Activated naive CD4-positive, alpha-beta T cell treated with anti-CD3 and anti-CD28 coated beads, Interleukin-2, amount 50 U/mL, for 72 hours (primary cell): ENCODE data around the gene METAP1D. TPM values are rescaled to one million over a fixed set of nuclear protein-coding genes. Genes with fewer than 3 reads are reported as not detected.
A peak's percentile ranks its signal among the peaks of the same experiment; 100 is the strongest.

ENCODE experiments used
- ATAC-seq, 2 donors: fragments of 150-1000 bp; cut with Tn5 transposase; 2 replicates each; pipeline ENCODE4 v1.10.0; 2021; ENCODE audit warnings: mild to moderate bottlenecking in 2 of 2, moderate library complexity in 2 of 2
- DNase-seq, 2 donors: peaks; one replicate each; pipeline ENCODE4 v3.0.0; 2021 to 2022; ENCODE audit warnings: low spot score in 2 of 2
- H3K27ac Mint-ChIP-seq, 2 donors: one replicate each; pipeline ENCODE4 v1.8.0; 2022; ENCODE audit warnings: mild to moderate bottlenecking in 2 of 2, mixed read lengths in 2 of 2
- H3K36me3 Mint-ChIP-seq, 2 donors: one replicate each; pipeline ENCODE4 v1.8.0; 2022; ENCODE audit warnings: mixed read lengths in 2 of 2
- H3K9me3 Mint-ChIP-seq, 2 donors: one replicate each; pipeline ENCODE4 v1.8.0; 2022; ENCODE audit warnings: mixed read lengths in 2 of 2
- total RNA-seq, 2 donors: library from RNA; stranded (reverse); gene quantifications; one replicate each; pipeline ENCODE4 v1.2.3, GENCODE V29; 2022

The METAP1D gene
- total RNA-seq, 2 donors from 2014 or later, result 2.6 to 4.2 TPM

- no peak for ATAC-seq
- peaks cover 0 to 11% of the 10 kb centered on the region in 2 donors for H3K36me3 Mint-ChIP-seq
- no peak overlapping the region for H3K27ac Mint-ChIP-seq
- DNase-seq, result no peak
- no peaks in the 10 kb centered on the region for H3K9me3 Mint-ChIP-seq
Observed at GRCh38 chr2:172100080-172100934, 100.6 kb downstream of the METAP1D start.

GRCh38 chr2:172100935-172101820 lies 101.4 kb downstream of the METAP1D start:
- Mint-ChIP-seq H3K9me3 (no peaks in the 10 kb centered on the region), H3K27ac (peak overlapping the region in 1 of 2 donors; percentile 33), H3K36me3 (peaks cover 0 to 11% of the 10 kb centered on the region in 2 donors)
- DNase-seq (no peak), ATAC-seq (peak in 1 of 2 donors; percentile 1)

- ATAC-seq (peak; percentile 0 to 17), DNase-seq (no peak)
- Mint-ChIP-seq H3K9me3 (no peaks in the 10 kb centered on the region), H3K27ac (peak overlapping the region in 1 of 2 donors; percentile 33), H3K36me3 (peaks cover 0 to 11% of the 10 kb centered on the region in 2 donors)
Observed at GRCh38 chr2:172101821-172102390, 102.2 kb downstream of the METAP1D start.

- Mint-ChIP-seq H3K36me3 (peaks cover 3 to 11% of the 10 kb centered on the region in 2 donors), H3K27ac (peak within 1 kb of the TSS in 1 of 2 donors; percentile 77)
Observed at GRCh38 chr2:172102391-172103359, 102.9 kb downstream of the METAP1D start, which contains the start of gene DLX2. Gene DLX2, minus strand, starts transcription at chr2:172102900. Its CDS starts 362 bp downstream, at chr2:172102538.

GRCh38 chr2:172103471-172104272 lies 103.9 kb downstream of the METAP1D start:
- no peaks in the 10 kb centered on the region for H3K9me3 Mint-ChIP-seq
- H3K36me3 Mint-ChIP-seq, result peaks cover 6 to 13% of the 10 kb centered on the region in 2 donors
- peak overlapping the region in 1 of 2 donors; percentile 77 for H3K27ac Mint-ChIP-seq
- DNase-seq (peak in 1 of 2 donors; percentile 89), ATAC-seq (peak; percentile 30 to 44)

More at GRCh38 chr2:172102391-172103359, 102.9 kb downstream of the METAP1D start, which contains the start of gene DLX2:
- H3K9me3 Mint-ChIP-seq, result no peaks in the 10 kb centered on the region
- DNase-seq (no peak), ATAC-seq (peak; percentile 47 to 70)

GRCh38 chr2:172105471-172106107 lies 105.8 kb downstream of the METAP1D start:
- DNase-seq, result no peak
- peaks cover 5 to 13% of the 10 kb centered on the region in 2 donors for H3K36me3 Mint-ChIP-seq

GRCh38 chr2:172106108-172106961 lies 106.6 kb downstream of the METAP1D start:
- Mint-ChIP-seq H3K27ac (no peak overlapping the region), H3K36me3 (peaks cover 5 to 13% of the 10 kb centered on the region in 2 donors), H3K9me3 (no peaks in the 10 kb centered on the region)
- ATAC-seq (peak in 1 of 2 donors; percentile 31), DNase-seq (no peak)

More at GRCh38 chr2:172105471-172106107, 105.8 kb downstream of the METAP1D start:
- Mint-ChIP-seq H3K27ac (no peak overlapping the region), H3K9me3 (no peaks in the 10 kb centered on the region)
- ATAC-seq, result no peak

- DNase-seq (no peak), ATAC-seq (no peak)
- H3K27ac Mint-ChIP-seq, result peak overlapping the region in 1 of 2 donors; percentile 50
- H3K9me3 Mint-ChIP-seq, result no peaks in the 10 kb centered on the region
- H3K36me3 Mint-ChIP-seq, result peaks cover 0 to 13% of the 10 kb centered on the region in 2 donors
Observed at GRCh38 chr2:172107690-172108586, 108.2 kb downstream of the METAP1D start.

- no peak for DNase-seq
- peaks cover 0 to 13% of the 10 kb centered on the region in 2 donors for H3K36me3 Mint-ChIP-seq
- no peak for ATAC-seq
- H3K9me3 Mint-ChIP-seq, result no peaks in the 10 kb centered on the region
- H3K27ac Mint-ChIP-seq, result no peak overlapping the region
Observed at GRCh38 chr2:172108587-172108930, 108.8 kb downstream of the METAP1D start.

- no peak for ATAC-seq
- Mint-ChIP-seq H3K36me3 (peaks cover 0 to 13% of the 10 kb centered on the region in 2 donors), H3K9me3 (no peaks in the 10 kb centered on the region), H3K27ac (no peak overlapping the region)
- DNase-seq, result no peak
Observed at GRCh38 chr2:172109256-172109987, 109.7 kb downstream of the METAP1D start.

GRCh38 chr2:172109988-172110811 lies 110.4 kb downstream of the METAP1D start:
- H3K9me3 Mint-ChIP-seq, result no peaks in the 10 kb centered on the region
- no peak overlapping the region for H3K27ac Mint-ChIP-seq
- no peak for ATAC-seq
- DNase-seq, result no peak
- peaks cover 0 to 13% of the 10 kb centered on the region in 2 donors for H3K36me3 Mint-ChIP-seq
